Measurements from ENCODE around the gene AVEN. TPM values are rescaled to one million over a fixed set of nuclear protein-coding genes. Genes with fewer than 3 reads are reported as not detected.
"Not testable (repeated sequence)": the region's sequence is repeated elsewhere in the genome, so short reads cannot be mapped to it uniquely, and the experiment has no call there.

Gene AVEN
- polyA plus RNA-seq, 1 donor: 21.9 TPM

DNA sequence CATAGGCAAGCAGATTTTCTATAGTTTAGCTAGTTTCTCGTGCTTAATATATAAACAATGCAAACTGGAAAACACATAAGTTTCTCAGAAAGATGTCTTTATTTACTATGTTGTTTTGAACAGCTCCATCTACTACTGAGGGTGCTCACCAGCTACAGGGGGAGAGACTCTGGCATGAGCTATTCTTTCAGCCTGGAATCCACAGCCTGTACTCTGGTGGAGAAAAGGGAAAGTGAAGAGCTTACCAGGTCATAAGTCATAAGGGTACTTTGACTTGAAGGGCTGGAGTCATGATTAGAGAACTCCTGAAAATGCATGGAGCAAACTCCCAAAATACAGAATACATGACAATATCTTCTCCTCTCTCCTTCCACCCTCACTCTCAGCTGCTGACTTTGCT lies 4.4 kb upstream of the AVEN start:
- no peak for DNase-seq (ENCODE audit: low read depth)

DNA sequence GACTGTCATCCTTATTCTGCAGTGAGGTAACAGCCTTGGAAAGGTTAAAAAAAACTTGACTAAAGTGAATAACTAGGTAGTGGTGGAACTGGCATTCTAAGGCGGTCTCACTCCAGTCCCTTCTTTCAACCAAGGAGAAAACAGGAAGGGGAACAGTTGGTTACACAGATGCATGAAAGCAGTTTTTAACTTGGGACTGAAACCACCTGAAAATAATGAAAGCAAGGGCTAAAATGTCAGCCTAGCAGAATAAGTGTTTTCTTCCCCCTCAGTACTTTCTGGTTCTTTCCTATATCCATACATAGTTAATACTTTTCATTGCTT lies 748 bp upstream of the AVEN start:
- DNase-seq (ENCODE audit: low read depth): no peak

DNA sequence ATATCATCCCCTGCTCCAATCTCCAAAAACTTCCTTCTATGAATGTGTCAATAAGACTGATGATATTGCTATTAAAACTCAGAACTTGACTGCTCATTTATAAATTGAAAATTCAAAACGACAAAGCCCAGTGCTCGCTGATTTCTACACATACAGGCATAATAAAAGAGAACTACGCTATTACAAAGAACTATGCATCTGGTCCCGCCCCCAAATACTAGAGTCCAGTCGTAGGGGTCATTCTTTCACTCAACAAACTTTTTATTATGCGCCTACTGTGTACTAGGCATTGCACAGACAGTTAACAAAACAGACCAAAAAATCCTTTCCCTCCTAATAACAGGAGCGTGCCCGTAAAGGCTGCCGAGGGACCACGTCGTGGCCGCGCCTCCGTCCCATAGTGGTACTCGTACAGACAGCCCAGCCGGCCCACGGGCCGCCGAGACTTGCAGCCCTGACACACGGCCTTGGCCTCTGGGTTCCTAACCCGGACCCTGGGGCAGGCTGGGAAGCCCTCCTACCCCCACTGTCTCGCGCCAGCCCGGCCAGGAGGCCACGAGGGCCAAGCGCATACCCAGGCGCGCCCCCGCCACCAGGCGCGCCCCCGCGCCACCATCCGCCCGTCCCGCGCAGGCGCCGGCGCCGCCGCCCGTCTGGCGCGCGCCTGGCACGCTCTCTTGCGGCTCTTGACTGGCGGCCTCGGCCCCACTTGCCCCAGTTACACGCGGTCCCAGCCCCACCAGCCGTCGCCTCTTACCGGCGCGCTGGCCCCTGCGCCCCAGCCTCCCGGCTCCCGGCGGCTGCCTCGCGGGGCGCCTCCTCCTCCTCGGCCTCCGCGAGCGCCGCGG lies 757 bp downstream of the AVEN start:
- DNase-seq (ENCODE audit: low read depth): peak; percentile 55

DNA sequence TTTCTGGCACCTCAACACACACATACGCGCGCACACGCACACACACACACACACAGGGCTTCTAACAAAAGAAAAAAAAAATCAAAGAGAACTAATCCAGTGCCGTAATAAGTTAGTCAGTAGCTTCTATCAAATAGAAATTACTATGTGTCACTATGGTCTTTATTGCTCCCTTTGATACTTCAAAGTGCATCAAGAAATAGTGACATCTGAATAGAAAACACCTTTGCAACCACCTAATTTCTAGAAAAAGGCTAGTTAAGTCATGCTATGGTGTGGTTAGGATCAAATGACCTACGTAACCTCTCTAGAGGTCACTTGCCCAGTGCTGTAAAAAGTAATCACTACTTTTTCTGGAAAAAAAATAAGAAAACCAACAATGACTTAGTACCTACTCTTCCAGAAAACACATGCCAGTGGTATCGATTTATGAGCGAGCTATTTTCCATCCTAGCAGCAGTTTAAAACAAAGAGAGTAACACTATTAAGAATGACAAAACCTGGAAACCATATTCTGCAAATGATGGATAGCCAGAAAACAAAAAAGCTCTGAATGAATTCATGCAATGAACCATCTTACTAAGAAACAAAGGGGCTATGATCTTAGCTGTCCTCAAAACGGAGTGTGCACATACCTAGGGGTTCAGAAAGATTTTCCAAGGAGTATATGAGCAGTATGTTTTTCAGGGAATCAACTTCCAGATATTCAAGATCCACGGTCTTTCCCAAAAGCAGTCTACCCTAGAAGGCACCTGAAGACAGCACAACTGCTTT lies 6.8 kb downstream of the AVEN start:
- DNase-seq (ENCODE audit: low read depth): no peak

DNA sequence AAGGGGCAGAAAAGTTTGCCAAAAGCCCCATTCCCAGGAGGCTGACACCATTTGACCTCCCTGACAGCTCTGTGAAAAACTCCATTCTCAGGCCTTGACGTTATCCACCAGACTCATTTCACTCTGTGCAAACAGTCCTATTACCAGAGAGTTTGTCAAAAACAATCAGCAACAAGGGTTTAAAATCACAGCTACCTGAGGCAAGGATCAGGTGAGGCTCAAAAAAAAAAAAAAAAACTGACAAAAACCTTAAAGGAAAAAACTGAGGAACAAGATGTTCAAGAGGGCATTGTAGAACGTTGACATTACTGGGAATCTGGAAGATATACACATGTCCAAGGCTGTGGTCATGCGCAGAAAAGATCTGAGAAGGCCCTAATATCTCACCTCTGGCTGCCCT lies 11.4 kb downstream of the AVEN start:
- no peak for DNase-seq (ENCODE audit: low read depth)

DNA sequence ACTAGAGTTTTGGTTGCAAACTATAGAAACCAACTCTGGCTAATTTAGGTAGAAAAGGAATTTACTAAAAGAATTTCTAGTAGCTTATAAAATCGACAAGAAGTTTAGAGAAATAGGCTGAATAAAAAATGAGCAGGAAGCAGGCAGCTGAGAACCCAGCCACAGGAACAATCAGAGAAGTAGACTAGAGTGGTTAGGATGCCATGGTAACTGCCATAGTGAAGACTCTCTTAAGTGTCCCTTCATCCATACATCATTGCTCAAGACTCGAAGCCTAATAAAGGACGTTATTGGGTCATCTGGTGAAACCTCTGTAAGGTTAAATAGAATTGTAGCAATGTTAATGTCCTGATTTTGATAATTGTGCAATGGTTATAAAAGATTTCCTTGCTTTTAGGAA lies 13.8 kb downstream of the AVEN start:
- no peak for DNase-seq (ENCODE audit: low read depth)

DNA sequence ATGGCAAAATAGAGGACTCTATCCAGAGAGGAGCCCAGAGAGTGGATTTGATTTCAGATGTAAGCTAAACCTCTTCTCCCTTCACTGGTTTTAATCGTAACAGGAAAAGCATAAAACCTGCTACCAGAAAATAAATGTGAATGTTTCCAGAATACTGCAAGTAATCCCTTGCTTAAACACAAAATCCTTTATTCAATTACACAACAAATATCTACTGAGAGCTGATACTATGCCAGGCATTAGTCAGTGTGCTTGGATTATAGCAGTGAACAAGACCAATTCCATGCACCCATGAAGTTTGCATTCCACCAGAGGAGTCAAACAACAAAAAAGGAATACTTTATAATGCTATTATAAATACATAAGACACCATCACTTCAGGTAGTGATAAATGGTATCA lies 15.1 kb downstream of the AVEN start:
- DNase-seq (ENCODE audit: low read depth): no peak

DNA sequence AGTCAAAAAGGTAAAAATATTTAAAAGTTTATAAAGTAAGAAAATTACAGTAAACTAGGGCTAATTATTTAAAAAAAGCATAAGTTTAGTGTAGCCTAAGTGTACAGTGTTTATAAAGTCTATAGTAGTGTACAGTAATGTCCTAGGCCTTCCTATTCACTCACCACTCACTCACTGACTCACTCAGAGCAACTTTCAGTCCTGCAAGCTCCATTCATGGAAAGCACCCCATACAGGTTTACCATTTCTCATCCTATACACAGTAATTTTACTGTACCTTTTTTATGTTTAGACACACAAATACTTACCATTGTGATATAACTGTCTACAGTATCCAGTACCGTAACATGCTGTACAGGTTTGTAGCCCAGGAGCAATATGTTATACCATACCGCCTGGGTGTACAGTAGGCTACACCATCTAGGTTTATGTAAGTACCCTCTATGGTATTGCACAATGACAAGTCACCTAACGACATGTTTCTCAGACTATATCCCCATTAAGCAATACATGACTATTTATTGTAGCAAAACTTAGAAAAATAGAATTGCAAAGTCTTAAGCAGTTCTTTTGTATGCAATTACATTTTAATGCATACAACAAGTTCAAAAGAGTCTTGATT lies 19.5 kb downstream of the AVEN start:
- DNase-seq (ENCODE audit: low read depth): no peak

DNA sequence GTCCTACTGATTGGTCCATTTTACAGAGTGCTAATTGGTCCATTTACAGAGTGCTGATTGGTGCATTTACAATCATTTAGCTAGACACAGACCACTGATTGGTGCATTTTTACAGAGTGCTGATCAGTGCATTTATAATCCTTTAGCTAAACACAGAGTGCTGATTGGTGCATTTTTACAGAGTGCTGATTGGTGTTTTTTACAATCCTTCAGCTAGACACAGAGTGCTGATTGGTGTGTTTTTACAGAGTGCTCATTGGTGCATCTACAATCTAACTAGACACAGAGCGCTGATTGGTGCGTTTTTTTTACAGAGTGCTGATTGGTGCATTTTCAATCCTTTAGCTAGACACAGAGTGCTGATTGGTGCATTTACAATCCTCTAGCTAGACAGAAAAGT lies 20.3 kb downstream of the AVEN start:
- not testable (repeated sequence) for DNase-seq (ENCODE audit: low read depth)

DNA sequence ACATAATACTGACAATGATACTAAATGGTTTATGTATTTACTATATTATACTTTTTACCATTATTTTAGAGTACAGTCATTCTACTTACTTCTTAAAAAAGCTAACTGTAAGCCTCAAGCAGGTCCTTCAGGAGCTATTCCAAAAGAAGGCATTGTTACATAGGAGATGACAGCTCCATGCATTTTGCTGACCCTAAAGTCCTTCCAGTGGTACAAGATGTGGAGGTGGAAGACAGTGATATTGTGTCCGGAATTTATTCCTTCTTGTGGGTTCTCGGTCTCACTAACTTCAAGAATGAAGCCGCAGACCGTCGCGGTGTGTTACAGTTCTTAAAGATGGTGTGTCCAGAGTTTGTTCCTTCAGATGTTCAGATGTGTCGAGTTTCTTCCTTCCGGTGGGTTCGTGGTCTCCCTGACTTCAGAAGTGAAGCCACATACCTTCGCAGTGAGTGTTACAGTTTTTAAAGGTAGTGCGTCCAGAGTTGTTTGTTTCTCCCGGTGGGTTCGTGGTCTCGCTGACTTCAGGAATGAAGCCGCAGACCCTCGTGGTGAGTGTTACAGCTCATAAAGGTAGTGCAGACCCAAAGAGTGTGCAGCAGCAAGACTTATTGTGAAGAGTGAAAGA lies 20.9 kb downstream of the AVEN start:
- DNase-seq (ENCODE audit: low read depth): no peak

DNA sequence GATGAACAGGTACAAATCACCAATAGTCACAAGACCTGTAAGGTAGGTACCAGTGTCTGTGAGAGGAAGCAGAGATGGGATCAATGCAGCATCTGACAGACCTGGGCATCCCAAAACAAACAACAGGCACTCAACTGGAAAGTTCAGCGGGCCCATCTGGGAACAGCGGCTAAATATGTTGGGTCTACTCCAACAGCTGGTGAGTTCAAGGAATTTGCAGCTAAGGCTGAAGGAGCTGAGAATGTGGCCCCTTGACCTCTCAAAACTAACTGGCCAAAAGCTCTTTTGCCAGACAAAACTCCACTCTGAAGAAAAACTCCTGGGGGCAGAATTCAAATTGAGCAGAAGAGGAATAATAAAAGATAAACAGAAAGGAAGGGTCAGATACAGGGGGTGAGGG lies 24.4 kb downstream of the AVEN start:
- DNase-seq (ENCODE audit: low read depth): no peak

DNA sequence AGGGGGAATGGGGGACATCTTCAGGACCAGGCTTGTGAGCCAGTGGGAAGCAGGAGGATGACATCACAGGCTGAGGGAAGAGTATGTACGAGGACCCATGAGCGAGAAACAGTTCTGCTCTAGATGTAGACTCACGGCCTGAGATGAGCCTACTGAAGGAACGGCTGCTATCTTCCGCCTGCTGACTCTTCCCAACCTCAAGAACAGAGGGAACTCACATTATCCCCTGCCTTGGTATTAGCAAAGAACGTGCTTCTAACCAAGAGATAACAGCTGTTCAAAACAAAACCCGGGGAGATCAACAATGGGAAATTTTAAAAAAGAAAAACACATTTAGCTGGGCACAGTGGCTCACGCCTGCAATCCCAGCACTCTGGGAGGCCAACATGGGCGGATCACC lies 25.3 kb downstream of the AVEN start:
- DNase-seq (ENCODE audit: low read depth): no peak

DNA sequence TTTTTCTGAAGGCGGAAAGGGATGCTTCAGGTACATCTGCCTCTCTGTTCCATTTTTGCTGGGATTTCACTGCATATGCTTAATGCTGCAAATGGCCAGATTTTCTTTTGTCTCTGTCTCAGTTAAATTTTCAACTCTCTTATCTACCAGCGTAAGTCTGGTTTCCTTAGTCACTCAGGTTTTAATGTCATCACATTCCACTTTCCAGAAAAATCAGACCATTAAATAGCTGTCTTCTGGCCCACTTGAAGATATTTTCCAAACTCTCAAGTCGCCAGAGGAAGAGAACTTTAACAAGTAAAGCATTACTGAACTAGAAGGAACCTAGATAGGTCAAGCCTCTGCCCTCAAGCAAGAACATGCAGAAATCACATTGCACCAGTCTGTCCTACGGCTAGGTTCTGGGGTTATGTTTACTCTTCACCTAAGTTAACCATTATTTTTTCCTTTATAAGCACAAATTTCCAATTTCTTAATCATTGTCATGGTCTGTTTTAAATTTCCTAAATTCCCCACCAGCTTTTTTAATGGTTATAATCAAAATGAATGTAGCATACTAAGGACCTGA lies 26.5 kb downstream of the AVEN start:
- DNase-seq (ENCODE audit: low read depth): no peak

DNA sequence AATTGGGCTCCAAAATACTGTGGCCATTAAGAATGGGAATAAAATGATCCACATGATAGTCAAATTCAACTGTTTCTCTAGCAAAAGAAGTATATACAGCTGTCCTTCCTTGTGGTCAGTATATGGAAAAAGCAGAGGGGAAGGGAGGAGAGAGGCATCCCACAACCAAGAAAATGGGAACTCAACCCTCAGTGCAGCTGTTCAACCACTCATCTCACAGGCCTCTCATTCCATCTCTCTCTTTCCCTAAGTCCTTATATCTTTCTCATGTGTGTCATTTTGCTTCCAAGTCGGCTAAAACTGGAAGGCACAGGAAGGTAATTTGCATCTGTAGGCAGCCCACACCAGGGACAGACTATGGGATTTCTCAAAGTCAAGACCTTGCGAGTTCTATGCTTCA lies 27.5 kb downstream of the AVEN start:
- DNase-seq (ENCODE audit: low read depth): peak; percentile 9

DNA sequence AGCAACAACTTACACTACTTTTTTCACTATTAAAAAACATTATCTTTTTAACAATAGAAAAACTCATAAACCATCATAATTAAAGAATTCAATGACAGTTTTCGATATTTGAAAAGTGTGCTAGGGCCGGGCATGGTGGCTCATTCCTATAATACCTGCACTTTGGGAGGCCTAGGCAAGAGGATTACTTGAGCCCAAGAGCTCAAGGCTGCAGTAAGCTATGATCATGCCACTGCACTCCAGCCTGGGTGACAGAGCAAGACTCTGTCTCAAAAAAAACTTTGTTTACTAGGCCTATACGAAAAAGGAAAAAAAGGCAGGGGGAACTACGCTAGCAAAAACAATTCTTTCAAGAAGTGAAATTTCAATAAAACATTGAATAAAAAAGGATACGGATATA lies 28.1 kb downstream of the AVEN start:
- no peak for DNase-seq (ENCODE audit: low read depth)

DNA sequence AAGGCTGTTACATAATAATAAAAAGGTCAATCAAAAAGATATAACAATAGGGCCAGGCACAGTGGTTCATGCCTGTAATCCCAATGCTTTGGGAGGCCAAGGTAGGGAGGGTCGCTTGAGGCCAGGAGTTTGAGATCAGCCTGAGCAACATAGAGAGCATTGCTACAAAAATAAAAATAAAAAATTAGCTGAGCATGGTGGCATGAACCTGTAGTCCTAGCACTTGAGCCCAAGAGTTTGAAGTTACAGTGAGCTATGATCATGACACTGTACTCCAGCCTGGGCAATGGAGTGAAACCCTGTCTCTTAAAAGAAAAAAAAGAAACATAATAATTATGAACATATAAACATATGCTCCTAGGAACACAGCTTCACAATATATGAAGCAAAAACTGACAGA lies 29.3 kb downstream of the AVEN start:
- DNase-seq (ENCODE audit: low read depth): no peak

DNA sequence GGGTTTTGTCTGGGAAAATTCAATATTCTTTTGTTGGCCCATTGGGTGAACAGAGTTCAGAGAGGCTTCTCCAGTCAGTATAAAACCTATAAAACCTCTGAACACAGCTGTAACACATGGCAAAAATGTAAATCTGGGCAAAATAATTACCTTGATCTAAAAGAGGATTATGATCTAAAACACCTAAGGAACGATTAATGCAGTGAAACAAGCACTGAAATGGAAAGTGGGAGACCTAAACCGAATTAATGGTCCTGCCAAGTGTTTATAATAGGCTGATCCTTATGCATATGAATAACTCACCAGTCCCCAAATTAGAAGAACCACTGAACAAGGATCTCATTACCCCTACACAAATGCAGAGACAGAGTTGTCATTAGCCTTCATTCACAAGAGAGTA lies 32.6 kb downstream of the AVEN start:
- no peak for DNase-seq (ENCODE audit: low read depth)

DNA sequence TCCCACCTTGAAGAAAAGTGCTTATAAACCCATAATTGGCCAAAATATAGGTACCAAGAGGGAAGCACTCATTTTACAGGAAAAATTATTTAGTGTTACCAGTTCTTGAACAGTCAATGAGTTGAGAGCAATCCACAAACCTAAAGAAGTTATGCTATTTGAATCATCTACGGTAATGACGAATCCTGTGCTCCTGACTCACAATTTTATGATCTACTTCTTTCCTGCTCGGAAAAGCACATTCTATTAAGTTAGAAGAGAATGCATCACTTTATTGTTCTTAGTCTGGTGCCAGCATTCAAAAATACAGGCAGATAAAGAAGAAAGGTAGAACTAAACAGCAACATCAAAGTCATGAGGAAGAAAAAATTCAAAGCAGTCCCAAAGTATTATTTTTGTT lies 37.5 kb downstream of the AVEN start:
- no peak for DNase-seq (ENCODE audit: low read depth)

DNA sequence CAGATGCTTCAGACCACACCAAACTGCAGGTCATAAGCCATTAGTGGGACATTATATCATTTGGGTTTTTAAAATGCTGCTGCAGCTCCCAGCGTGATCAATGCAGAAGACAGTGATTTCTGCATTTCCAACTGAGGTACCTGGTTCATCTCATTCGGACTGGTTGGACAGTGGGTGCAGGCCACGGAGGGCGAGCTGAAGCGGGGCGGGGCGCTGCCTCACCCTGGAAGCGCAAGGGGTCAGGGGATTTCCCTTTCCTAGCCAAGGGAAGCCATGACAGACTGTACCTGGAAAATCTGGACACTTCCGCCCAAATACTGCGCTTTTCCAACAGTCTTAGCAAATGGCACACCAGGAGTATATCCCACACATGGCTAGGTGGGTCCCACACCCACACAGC lies 43.3 kb downstream of the AVEN start:
- DNase-seq (ENCODE audit: low read depth): not testable (repeated sequence)

DNA sequence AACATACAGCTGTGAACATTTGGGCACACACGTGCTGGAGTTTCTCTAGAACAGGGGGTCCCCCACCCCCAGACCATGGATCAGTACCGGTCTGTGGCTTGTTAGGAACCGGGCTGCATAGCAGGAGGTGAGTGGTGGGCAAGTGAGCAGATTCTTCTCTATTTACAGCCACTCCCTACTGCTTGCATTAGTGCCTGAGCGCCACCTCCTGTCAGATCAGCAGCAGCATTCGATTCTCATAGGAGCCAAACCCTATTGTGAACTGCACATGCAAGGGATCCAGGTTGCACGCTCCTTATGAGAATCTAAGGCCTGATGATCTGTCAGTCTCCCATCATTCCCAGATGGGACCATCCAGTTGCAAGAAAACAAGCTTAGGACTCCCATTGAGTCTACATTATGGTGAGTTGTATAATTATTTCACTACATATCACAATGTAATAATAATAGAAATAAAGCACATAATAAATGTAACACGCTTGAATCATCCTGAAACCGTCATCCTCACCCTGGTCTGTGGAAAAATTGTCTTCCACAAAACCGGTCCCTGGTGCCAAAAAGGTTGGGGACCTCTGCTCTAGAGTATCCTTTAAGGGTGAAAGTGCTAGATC lies 44.9 kb downstream of the AVEN start:
- no peak for DNase-seq (ENCODE audit: low read depth)

DNA sequence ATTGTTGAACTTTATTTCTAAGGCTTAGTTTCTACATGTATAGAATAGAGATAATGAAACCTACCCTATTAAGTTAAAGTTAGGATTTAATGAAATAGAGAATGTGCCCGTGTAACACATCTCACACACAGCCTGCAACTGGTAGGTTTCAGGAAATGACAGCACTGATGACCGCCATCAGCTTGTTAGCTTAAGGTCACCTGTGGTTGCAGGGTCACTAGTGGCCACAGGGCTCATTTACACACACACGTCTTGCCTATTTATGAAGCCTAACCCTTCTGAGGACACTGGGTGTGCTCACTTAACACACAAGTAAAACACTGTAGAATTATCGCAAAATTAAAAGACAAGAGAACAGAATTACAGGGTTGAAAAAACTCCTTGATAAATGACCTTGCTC lies 50.6 kb downstream of the AVEN start:
- DNase-seq (ENCODE audit: low read depth): no peak

DNA sequence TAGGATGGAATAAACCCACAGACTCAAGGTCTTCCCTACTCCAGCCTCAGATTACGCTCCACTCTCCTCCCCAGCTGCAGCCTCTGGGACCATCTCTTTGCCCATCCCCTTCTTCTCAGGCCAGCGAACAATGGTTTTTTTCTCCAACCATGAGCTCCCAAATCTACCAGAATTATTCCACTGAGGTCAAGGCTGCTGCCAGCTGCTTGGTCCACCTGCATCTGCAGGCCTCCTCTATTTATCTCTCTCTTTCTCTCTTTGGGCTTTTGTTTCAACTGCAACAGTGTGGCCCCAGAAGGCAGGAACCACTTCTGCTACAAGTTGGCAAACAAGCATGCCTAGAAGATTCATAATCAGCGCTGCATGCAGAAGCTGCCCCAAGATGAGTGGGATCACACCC lies 51.6 kb downstream of the AVEN start:
- DNase-seq (ENCODE audit: low read depth): no peak

Measured in forelimb muscle (tissue), 1 donor.